IMR-90 (cell line): ENCODE measurements around the gene HUNK.

Experiments
- CEBPB ChIP-seq: IDR thresholded peaks from 2 replicates; pipeline ENCODE4 v1.6.1; 2012; ENCODE audit warnings: low read depth, low read length, improper control_type of control experiment
- CHD1 ChIP-seq: IDR thresholded peaks from 2 replicates; pipeline ENCODE4 v1.6.1; 2012; ENCODE audit warnings: low read depth, low read length, improper control_type of control experiment
- CTCF ChIP-seq: conservative IDR thresholded peaks from 2 replicates; pipeline ENCODE4 v1.5.1; 2012; ENCODE audit warnings: mild to moderate bottlenecking, low read depth, low read length, improper control_type of control experiment
- MAFK ChIP-seq: IDR thresholded peaks from 2 replicates; pipeline ENCODE4 v1.6.1; 2012; ENCODE audit warnings: low read depth, low read length, improper control_type of control experiment
- POLR2A ChIP-seq: IDR thresholded peaks from 2 replicates; pipeline ENCODE4 v1.6.1; 2012; ENCODE audit warnings: mild to moderate bottlenecking, low read depth, low read length
- RCOR1 ChIP-seq: IDR thresholded peaks from 2 replicates; pipeline ENCODE4 v1.6.1; 2012; ENCODE audit warnings: mild to moderate bottlenecking, low read length, improper control_type of control experiment; ENCODE audit not compliant: insufficient replicate concordance
- SMC3 ChIP-seq: fragments of 150-350 bp; IDR thresholded peaks from 2 replicates; pipeline ENCODE4 v1.6.1; 2016; ENCODE audit warnings: low read depth, mild to moderate bottlenecking, antibody characterized with exemption, low read length, moderate library complexity
- TF ChIP-seq, protein P1 (sequence below): fragments of 150-350 bp; IDR thresholded peaks from 2 replicates; pipeline ENCODE4 v1.6.1; 2016; ENCODE audit warnings: low read depth, mild to moderate bottlenecking, low read length, moderate library complexity, borderline replicate concordance

DNA sequence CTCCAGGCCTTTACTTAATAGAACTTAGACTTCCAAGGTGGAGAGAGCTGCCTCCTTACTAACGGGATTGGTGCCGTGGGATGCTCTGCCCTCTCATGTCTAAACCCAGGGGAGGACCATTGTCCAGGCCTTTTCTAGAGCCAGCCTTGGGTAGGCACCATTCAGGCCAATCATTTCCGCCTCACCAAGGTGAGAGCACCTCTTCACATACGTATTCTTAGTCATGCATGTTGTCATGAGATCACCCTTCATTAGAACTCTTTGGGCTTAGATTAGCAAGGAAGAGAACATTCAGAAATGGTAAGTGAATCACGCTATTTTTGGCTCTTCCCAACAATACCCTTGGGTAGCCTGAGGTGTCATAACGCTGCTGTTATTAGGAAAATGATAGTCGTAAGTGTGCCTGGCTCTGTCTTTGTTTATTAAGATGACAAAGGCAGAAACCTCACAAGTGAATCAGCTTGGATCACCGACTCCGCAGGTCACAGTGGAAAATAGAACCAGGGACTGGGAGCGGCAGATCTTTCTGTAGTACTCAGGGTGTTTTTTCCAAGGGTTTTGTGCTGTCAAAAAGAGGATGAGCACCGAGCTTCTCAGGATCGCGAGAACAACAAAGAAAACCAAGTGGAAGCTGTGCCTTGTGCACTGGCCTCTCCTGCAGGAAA, 55.0 kb downstream of the HUNK start:
- TF ChIP-seq CTCF, result no peak
- TF ChIP-seq POLR2A, result no peak
- TF ChIP-seq MAFK, result no peak
- no peak for TF ChIP-seq CEBPB
- TF ChIP-seq CHD1, result no peak
- TF ChIP-seq SMC3, result no peak
- TF ChIP-seq RCOR1, result no peak
- TF ChIP-seq, protein P1, sequence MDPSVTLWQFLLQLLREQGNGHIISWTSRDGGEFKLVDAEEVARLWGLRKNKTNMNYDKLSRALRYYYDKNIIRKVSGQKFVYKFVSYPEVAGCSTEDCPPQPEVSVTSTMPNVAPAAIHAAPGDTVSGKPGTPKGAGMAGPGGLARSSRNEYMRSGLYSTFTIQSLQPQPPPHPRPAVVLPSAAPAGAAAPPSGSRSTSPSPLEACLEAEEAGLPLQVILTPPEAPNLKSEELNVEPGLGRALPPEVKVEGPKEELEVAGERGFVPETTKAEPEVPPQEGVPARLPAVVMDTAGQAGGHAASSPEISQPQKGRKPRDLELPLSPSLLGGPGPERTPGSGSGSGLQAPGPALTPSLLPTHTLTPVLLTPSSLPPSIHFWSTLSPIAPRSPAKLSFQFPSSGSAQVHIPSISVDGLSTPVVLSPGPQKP, result no peak
